IPS-15b (cell line): Measurements from ENCODE around the gene PTPRN2.

ENCODE experiments used
- H3K27me3 ChIP-seq: one replicate; pipeline ENCODE4 v1.6.1; 2013; ENCODE audit warnings: low read length; ENCODE audit not compliant: control insufficient read depth, insufficient read depth
- H3K36me3 ChIP-seq: one replicate; pipeline ENCODE4 v1.6.1; 2013; ENCODE audit warnings: low read length; ENCODE audit not compliant: control insufficient read depth, insufficient read depth
- H3K4me1 ChIP-seq: one replicate; pipeline ENCODE4 v1.6.1; 2013; ENCODE audit warnings: mild to moderate bottlenecking, low read length; ENCODE audit not compliant: control insufficient read depth, insufficient read depth
- H3K4me3 ChIP-seq: one replicate; pipeline ENCODE4 v1.5.1; 2013; ENCODE audit warnings: low read depth, low read length
- H3K9ac ChIP-seq: one replicate; pipeline ENCODE4 v1.6.1; 2013; ENCODE audit warnings: low read depth, mild to moderate bottlenecking, low read length
- H3K9me3 ChIP-seq: one replicate; pipeline ENCODE4 v1.6.1; 2013; ENCODE audit warnings: mild to moderate bottlenecking, low read length; ENCODE audit not compliant: control insufficient read depth, insufficient read depth

The PTPRN2 gene

DNA sequence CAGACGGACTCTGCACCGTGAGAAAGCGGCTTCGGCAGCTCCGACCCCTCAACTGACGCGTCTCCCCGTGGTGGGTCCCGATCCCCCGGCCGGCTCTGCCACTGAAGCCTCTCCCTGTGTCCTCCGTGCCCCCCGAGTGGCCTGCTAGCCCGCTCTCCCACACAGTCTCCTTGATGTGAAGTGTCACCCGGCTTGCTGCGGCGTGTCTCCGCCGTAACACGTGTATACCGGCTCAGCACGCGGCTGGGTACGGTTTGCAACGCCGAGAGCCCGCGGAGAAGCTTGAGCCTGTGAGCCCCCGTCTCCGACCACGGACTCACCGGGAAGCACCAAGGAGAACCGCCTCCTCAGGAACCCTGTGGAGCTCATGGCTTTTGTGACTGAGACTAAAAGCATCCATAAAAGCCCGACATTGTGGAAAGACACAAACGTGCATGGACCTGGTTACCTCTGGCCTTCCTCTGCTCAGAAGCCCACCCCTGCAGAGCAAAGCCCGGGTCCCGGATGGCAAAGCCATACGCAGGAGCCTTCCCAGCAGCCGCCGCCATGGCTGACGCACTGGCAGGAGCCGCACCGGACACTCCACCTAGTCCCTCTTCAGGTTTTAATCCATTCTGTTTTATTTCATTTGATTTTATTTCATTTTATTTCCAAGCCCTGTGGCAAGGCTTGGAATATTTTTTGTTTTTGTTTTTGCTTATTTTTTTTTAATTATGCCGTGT, 17.0 kb downstream of the PTPRN2 start:
- Histone ChIP-seq H3K4me1 (peaks cover 4% of the 10 kb centered on the region), H3K4me3 (no peak overlapping the region), H3K27me3 (peaks cover 6% of the 10 kb centered on the region), H3K36me3 (no peaks in the 10 kb centered on the region), H3K9ac (no peak overlapping the region), H3K9me3 (no peaks in the 10 kb centered on the region)

GRCh38 chr7:158569858-158570323, 17.7 kb downstream of the PTPRN2 start:
- Histone ChIP-seq H3K9me3 (no peaks in the 10 kb centered on the region), H3K4me1 (peaks cover 8% of the 10 kb centered on the region), H3K36me3 (no peaks in the 10 kb centered on the region), H3K9ac (no peak overlapping the region), H3K27me3 (peaks cover 6% of the 10 kb centered on the region), H3K4me3 (no peak overlapping the region)

GRCh38 chr7:158568974-158569857, 18.4 kb downstream of the PTPRN2 start:
- H3K27me3 ChIP-seq: peaks cover 6% of the 10 kb centered on the region
- no peak overlapping the region for H3K4me3 ChIP-seq
- H3K36me3 ChIP-seq: no peaks in the 10 kb centered on the region
- H3K4me1 ChIP-seq: peaks cover 8% of the 10 kb centered on the region
- H3K9me3 ChIP-seq: no peaks in the 10 kb centered on the region
- H3K9ac ChIP-seq: no peak overlapping the region

DNA sequence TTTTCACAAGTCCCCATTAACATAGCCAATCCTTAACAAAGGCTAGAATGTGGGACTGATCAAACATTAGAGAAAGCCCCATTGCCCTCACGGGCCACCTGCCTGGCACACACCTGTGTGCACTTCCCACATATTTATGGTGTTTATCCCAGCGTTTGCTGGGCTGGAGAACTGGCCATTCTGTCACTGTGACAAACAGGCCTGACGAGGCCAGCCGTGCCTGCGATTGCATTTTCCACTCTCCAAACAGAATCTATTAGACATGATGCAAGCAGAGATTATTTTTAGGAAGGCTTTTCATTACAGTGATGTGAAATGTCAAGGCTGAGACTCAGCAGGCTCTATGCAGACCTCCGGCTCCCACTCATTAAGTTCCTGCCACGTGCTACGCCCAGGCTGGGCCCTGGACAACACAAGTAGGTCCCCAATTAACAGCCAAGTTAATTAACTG, 20.4 kb downstream of the PTPRN2 start:
- Histone ChIP-seq H3K4me1 (peaks cover 18% of the 10 kb centered on the region), H3K4me3 (no peak overlapping the region), H3K9me3 (no peaks in the 10 kb centered on the region), H3K36me3 (no peaks in the 10 kb centered on the region), H3K27me3 (peaks cover 6% of the 10 kb centered on the region), H3K9ac (peak overlapping the region; percentile 24)

DNA sequence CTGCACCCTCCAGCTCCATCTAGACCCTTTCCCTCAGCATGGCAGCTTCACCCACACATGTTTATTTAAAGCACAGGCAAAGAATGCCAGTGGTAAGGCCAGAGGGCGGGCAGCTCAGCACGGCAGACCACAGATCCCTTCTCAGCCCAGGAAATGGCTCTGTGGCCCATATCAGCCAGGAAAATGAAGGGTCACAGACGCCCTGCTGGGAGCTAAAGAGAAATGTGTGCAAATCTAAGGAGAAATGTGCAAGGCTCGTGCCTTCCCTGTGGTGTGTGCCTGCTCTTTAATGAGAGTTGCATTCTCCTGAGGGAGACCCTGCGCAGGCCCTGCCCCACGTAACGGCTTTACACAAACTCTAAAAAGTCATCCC, 23.0 kb downstream of the PTPRN2 start:
- Histone ChIP-seq H3K4me3 (no peak overlapping the region), H3K9me3 (no peaks in the 10 kb centered on the region), H3K4me1 (peaks cover 22% of the 10 kb centered on the region), H3K9ac (no peak overlapping the region), H3K36me3 (no peaks in the 10 kb centered on the region), H3K27me3 (no peaks in the 10 kb centered on the region)

- no peaks in the 10 kb centered on the region for H3K27me3 ChIP-seq
- H3K4me3 ChIP-seq: no peak overlapping the region
- H3K4me1 ChIP-seq: peaks cover 22% of the 10 kb centered on the region
- no peak overlapping the region for H3K9ac ChIP-seq
- H3K36me3 ChIP-seq: no peaks in the 10 kb centered on the region
- H3K9me3 ChIP-seq: no peaks in the 10 kb centered on the region
Observed at GRCh38 chr7:158563911-158564662, 23.5 kb downstream of the PTPRN2 start.

DNA sequence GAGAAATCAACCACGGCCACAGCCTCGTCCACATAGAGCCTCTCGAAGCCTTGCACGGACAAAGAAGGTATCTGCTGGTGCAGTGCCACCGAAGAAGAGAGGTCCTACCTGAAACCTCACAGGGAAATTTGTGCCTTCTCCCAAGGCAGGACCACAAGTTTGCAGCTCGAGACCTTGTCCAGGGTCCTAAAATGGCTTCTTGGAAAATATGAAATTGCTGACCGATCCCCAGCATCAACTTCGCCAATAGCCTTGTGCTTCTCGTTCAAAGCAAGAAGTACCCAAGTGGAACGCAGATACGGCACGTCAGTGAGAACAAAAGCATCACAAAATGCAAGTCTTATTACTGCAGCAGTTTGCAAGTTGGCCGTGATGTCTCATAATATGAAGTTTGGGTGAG, 24.6 kb downstream of the PTPRN2 start:
- Histone ChIP-seq H3K9ac (no peak overlapping the region), H3K9me3 (no peaks in the 10 kb centered on the region), H3K4me3 (no peak overlapping the region), H3K36me3 (no peaks in the 10 kb centered on the region), H3K4me1 (peaks cover 22% of the 10 kb centered on the region), H3K27me3 (no peaks in the 10 kb centered on the region)

DNA sequence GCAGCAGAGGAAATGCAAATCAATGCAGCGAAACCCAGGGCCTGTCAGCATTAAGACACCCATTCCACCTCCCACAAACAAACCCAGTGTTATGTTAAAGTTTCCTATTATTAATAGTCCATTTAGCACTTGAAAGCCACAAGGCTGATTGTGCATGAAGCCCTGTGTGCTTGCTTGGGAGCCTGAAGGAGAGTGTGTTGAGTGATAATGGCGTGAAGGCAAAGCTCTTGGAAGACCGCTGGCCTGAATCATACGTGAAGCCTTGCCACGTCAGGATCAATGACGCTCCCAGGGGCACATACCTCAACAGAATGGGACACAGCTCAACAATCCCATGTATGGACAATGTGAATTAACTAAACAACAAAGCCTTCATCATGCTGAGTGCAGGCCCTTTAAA, 25.1 kb downstream of the PTPRN2 start:
- H3K4me1 ChIP-seq: peaks cover 22% of the 10 kb centered on the region
- H3K27me3 ChIP-seq: no peaks in the 10 kb centered on the region
- H3K4me3 ChIP-seq: no peak overlapping the region
- no peak overlapping the region for H3K9ac ChIP-seq
- no peaks in the 10 kb centered on the region for H3K9me3 ChIP-seq
- H3K36me3 ChIP-seq: no peaks in the 10 kb centered on the region

GRCh38 chr7:158561659-158562058, 26.0 kb downstream of the PTPRN2 start:
- Histone ChIP-seq H3K4me1 (peaks cover 17% of the 10 kb centered on the region), H3K4me3 (no peak overlapping the region), H3K9me3 (no peaks in the 10 kb centered on the region), H3K9ac (no peak overlapping the region), H3K27me3 (no peaks in the 10 kb centered on the region), H3K36me3 (peaks cover 2% of the 10 kb centered on the region)

GRCh38 chr7:158560386-158560785, 27.2 kb downstream of the PTPRN2 start:
- Histone ChIP-seq H3K9ac (no peak overlapping the region), H3K27me3 (no peaks in the 10 kb centered on the region), H3K9me3 (no peaks in the 10 kb centered on the region), H3K36me3 (peaks cover 2% of the 10 kb centered on the region), H3K4me3 (no peak overlapping the region), H3K4me1 (peaks cover 16% of the 10 kb centered on the region)

GRCh38 chr7:158559356-158559755, 28.3 kb downstream of the PTPRN2 start:
- peaks cover 2% of the 10 kb centered on the region for H3K36me3 ChIP-seq
- no peaks in the 10 kb centered on the region for H3K9me3 ChIP-seq
- H3K4me3 ChIP-seq: no peak overlapping the region
- H3K4me1 ChIP-seq: peaks cover 14% of the 10 kb centered on the region
- no peaks in the 10 kb centered on the region for H3K27me3 ChIP-seq
- H3K9ac ChIP-seq: no peak overlapping the region
